ENCODE measurements around the gene SEMA3A. TPM values are rescaled to one million over a fixed set of nuclear protein-coding genes. Genes with fewer than 3 reads are reported as not detected.

SEMA3A gene
- total RNA-seq, 1 experiment from 2014 or later, result 43.3 TPM

- ChIA-PET CTCF (no interaction called here), POLR2A (no interaction called here)
- Histone ChIP-seq H3K27me3 (ENCODE audit: control insufficient read depth, insufficient read depth, low read length) (no peaks in the 10 kb centered on the region), H3K36me3 (ENCODE audit: control insufficient read depth, insufficient read depth, low read length) (no peaks in the 10 kb centered on the region; the same call in 1 of the 2 replicates), H3K4me1 (ENCODE audit: control insufficient read depth, insufficient read depth, low read length) (no peaks in the 10 kb centered on the region), H3K9me3 (ENCODE audit: control insufficient read depth, insufficient read depth, low read depth, low read length) (no peaks in the 10 kb centered on the region), H3K4me3 (ENCODE audit: low read depth in 2 of 2, low read length in 2 of 2) (no peak overlapping the region), H3K27ac (ENCODE audit: low read length) (no peak overlapping the region)
- in situ Hi-C loops (cut with HindIII; ENCODE audit: low pct_unique_long_range_greater_than_20kb, low sequenced_read_pairs) (no loop called here), intact Hi-C loops (cut with micrococcal nuclease; ENCODE audit: unreplicated experiment) (no loop called here)
- ATAC-seq, result no peak
- TF ChIP-seq TCF7L2 (IDR thresholded peaks at IDR 0.05; ENCODE audit: low read depth, low read length) (no peak), POLR2AphosphoS5 (IDR thresholded peaks at IDR 0.05; ENCODE audit: low read depth, low read length) (no peak), SIN3A (IDR thresholded peaks at IDR 0.05; ENCODE audit: borderline replicate concordance, insufficient read depth, low read depth, low read length) (no peak)
- no TSS peak for BruUV-seq (replicated peaks)
- no peak for DNase-seq (ENCODE audit: low read depth, low spot score)
Measured at GRCh38 chr7:83957333-83957732, 237.3 kb downstream of the SEMA3A start.

GRCh38 chr7:83956104-83956503 lies 238.5 kb downstream of the SEMA3A start:
- Histone ChIP-seq H3K4me1 (ENCODE audit: control insufficient read depth, insufficient read depth, low read length) (no peaks in the 10 kb centered on the region), H3K9me3 (ENCODE audit: control insufficient read depth, insufficient read depth, low read depth, low read length) (no peaks in the 10 kb centered on the region), H3K27ac (ENCODE audit: low read length) (no peak overlapping the region), H3K27me3 (ENCODE audit: control insufficient read depth, insufficient read depth, low read length) (no peaks in the 10 kb centered on the region), H3K4me3 (ENCODE audit: low read depth in 2 of 2, low read length in 2 of 2) (no peak overlapping the region), H3K36me3 (ENCODE audit: control insufficient read depth, insufficient read depth, low read length) (no peaks in the 10 kb centered on the region; the same call in 1 of the 2 replicates)
- ATAC-seq (no peak), DNase-seq (ENCODE audit: low read depth, low spot score) (no peak)
- in situ Hi-C loops (cut with HindIII; ENCODE audit: low pct_unique_long_range_greater_than_20kb, low sequenced_read_pairs), result no loop called here
- TF ChIP-seq POLR2AphosphoS5 (IDR thresholded peaks at IDR 0.05; ENCODE audit: low read depth, low read length) (no peak), TCF7L2 (IDR thresholded peaks at IDR 0.05; ENCODE audit: low read depth, low read length) (no peak), CTCF (IDR thresholded peaks at IDR 0.05) (no peak), REST (IDR thresholded peaks at IDR 0.05; ENCODE audit: insufficient read depth in 1 of 2, low read depth in 2 of 2, low read length in 1 of 2) (no peak), SIN3A (IDR thresholded peaks at IDR 0.05; ENCODE audit: borderline replicate concordance, insufficient read depth, low read depth, low read length) (no peak)
- POLR2A ChIA-PET, result no interaction called here
- intact Hi-C loops (cut with micrococcal nuclease; ENCODE audit: unreplicated experiment), result no loop called here
- CTCF ChIA-PET, result interaction anchor here (0.6 kb wide), 1 partner anchor 583 kb away, joined by 12 read pairs; no protein-coding TSS in a partner anchor
- BruUV-seq (replicated peaks), result no TSS peak

GRCh38 chr7:83952236-83952635 lies 242.4 kb downstream of the SEMA3A start:
- Histone ChIP-seq H3K4me3 (ENCODE audit: low read depth in 2 of 2, low read length in 2 of 2) (no peak overlapping the region), H3K36me3 (ENCODE audit: control insufficient read depth, insufficient read depth, low read length) (no peaks in the 10 kb centered on the region), H3K27ac (ENCODE audit: low read length) (no peak overlapping the region), H3K27me3 (ENCODE audit: control insufficient read depth, insufficient read depth, low read length) (no peaks in the 10 kb centered on the region), H3K9me3 (ENCODE audit: control insufficient read depth, insufficient read depth, low read depth, low read length) (no peaks in the 10 kb centered on the region), H3K4me1 (ENCODE audit: control insufficient read depth, insufficient read depth, low read length) (no peaks in the 10 kb centered on the region)
- TF ChIP-seq POLR2AphosphoS5 (IDR thresholded peaks at IDR 0.05; ENCODE audit: low read depth, low read length) (no peak), CTCF (IDR thresholded peaks at IDR 0.05) (no peak), SIN3A (IDR thresholded peaks at IDR 0.05; ENCODE audit: borderline replicate concordance, insufficient read depth, low read depth, low read length) (no peak), TCF7L2 (IDR thresholded peaks at IDR 0.05; ENCODE audit: low read depth, low read length) (no peak), REST (IDR thresholded peaks at IDR 0.05; ENCODE audit: insufficient read depth in 1 of 2, low read depth in 2 of 2, low read length in 1 of 2) (no peak)
- no peak for ATAC-seq
- in situ Hi-C loops (cut with HindIII; ENCODE audit: low pct_unique_long_range_greater_than_20kb, low sequenced_read_pairs) (no loop called here), intact Hi-C loops (cut with micrococcal nuclease; ENCODE audit: unreplicated experiment) (no loop called here)
- ChIA-PET POLR2A (no interaction called here), CTCF (no interaction called here)
- no peak for DNase-seq (ENCODE audit: low read depth, low spot score)
- no TSS peak for BruUV-seq (replicated peaks)

All from Panc1 (cell line).